T follicular helper cell (primary cell): ENCODE measurements around the gene SLC2A11.
"Not testable (repeated sequence)": the region's sequence is repeated elsewhere in the genome, so short reads cannot be mapped to it uniquely, and the experiment has no call there.

Source experiments
- DNase-seq: peaks from one replicate; pipeline ENCODE4 v3.0.0-alpha.2; 2020; ENCODE audit warnings: low read depth

Gene SLC2A11

DNA sequence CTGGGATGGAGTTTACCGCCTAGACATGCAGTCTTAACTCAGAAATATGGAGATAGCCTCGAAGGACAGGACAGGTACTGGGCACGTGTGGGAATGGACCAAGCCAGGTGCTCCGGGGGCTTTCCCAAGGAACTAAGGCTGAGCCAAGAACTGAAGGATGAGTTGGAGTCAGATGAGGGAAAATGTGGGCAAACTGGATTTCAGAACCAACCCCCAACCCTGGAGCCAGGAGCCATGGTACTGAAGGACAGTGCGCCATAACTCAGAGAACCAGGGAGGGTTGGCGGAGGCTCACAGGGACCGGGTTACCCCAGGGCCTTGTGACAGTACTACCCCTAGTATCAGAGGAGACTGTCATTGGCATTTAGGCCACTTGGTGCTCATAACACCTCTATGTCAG lies 34.1 kb downstream of the SLC2A11 start:
- DNase-seq: no peak

DNA sequence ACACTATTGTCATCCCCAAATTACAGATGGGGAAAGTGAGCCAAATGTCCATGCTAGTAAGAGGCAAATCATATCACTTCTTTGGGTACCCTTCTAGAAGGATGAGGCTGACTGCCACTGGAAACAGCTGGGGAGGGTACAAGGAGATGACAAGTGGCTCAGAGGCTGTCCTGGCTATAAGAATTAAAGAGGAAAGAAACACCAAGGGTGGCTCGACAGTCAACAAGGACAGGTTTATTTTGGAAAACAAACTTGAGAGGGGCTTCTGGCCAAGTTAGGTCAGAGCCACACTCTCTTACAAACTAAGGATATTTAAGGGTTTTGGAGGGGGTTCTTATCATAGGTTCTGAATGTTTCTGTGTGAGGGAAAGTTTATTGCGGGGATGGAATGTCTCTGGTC lies 34.5 kb downstream of the SLC2A11 start:
- DNase-seq: no peak

DNA sequence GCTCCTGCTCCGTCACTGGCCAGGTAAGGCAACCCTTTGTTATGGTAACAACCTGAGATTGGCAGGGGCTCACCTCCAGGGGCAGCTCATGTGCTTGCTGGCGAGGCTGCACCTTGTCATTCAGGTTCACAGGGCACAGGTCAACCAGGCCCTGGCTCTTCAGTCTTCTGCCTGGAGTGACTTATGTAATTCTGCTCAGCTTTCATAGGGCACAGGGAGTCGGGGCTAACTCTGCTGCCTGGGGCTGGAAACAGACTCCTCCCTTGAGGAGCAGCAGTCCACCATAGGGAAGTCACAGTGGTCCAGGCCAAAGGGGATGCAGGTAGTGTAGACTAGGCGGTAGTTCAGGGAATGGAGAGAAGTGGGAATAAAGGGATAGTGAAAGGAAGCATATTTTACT lies 35.0 kb downstream of the SLC2A11 start:
- DNase-seq: no peak

DNA sequence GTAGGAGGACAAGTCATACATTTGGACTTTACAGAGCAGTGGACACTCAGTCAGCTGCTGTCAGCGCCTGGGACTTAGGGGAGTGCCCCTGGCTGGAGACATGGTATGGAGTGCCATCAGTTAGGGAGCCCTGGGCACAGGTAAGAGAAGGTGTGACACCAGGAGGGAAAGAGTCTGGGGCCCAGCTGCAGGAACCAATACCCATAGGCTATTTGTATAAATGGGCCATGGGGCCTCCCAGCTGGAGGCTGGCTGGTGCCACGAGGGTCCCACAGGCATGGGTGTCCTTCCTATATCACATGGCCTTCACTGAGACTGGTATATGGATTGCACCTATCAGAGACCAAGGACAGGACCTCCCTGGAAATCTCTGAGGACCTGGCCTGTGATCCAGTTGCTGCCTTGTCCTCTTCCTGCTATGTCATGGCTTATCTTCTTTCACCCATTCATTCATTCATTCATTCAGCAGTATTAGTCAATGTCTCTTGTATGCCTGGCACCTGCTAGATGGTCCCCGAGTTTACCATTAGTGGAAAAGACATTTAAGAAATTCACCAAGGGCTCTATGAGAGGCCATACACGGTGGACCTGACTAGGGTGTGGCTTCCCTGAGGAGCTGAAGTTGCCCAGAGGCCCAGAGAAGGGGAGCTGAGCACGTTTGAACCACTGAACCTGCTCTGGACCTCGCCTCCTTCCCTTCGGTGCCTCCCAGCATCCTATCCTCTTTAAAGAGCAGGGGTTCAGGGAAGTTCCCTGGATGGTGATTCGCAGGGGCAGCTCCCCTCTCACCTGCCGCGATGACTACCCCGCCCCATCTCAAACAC lies 35.7 kb downstream of the SLC2A11 start:
- no peak for DNase-seq

DNA sequence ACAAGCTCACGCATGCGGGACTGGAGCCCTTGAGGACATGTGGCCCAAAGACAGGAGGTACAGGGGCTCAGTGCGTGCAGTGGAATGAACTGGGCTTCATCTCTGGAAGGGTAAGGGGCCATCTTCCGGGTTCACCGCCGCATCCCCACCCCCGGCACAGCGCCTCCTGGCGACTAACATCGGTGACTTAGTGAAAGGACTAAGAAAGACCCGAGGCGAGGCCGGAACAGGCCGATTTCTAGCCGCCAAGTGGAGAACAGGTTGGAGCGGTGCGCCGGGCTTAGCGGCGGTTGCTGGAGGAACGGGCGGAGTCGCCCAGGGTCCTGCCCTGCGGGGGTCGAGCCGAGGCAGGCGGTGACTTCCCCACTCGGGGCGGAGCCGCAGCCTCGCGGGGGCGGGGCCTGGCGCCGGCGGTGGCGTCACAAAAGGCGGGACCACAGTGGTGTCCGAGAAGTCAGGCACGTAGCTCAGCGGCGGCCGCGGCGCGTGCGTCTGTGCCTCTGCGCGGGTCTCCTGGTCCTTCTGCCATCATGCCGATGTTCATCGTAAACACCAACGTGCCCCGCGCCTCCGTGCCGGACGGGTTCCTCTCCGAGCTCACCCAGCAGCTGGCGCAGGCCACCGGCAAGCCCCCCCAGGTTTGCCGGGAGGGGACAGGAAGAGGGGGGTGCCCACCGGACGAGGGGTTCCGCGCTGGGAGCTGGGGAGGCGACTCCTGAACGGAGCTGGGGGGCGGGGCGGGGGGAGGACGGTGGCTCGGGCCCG lies 36.5 kb downstream of the SLC2A11 start, which contains the start of gene MIF:
MIF (plus strand) TSS at position 439 of the 765 bp plus-strand sequence; CDS start at position 531, 92 bp downstream.
- DNase-seq: peak; percentile 87

DNA sequence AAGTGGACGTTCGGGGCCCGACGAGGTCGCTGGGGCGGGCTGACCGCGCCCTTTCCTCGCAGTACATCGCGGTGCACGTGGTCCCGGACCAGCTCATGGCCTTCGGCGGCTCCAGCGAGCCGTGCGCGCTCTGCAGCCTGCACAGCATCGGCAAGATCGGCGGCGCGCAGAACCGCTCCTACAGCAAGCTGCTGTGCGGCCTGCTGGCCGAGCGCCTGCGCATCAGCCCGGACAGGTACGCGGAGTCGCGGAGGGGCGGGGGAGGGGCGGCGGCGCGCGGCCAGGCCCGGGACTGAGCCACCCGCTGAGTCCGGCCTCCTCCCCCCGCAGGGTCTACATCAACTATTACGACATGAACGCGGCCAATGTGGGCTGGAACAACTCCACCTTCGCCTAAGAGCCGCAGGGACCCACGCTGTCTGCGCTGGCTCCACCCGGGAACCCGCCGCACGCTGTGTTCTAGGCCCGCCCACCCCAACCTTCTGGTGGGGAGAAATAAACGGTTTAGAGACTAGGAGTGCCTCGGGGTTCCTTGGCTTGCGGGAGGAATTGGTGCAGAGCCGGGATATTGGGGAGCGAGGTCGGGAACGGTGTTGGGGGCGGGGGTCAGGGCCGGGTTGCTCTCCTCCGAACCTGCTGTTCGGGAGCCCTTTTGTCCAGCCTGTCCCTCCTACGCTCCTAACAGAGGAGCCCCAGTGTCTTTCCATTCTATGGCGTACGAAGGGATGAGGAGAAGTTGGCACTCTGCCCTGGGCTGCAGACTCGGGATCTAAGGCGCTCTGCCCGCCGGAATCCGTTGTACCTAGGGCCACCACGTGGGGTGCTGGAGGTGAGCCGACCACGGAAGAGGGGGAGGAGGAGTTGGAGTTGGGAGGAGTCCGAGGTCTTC lies 37.3 kb downstream of the SLC2A11 start:
- peak; percentile 30 for DNase-seq

DNA sequence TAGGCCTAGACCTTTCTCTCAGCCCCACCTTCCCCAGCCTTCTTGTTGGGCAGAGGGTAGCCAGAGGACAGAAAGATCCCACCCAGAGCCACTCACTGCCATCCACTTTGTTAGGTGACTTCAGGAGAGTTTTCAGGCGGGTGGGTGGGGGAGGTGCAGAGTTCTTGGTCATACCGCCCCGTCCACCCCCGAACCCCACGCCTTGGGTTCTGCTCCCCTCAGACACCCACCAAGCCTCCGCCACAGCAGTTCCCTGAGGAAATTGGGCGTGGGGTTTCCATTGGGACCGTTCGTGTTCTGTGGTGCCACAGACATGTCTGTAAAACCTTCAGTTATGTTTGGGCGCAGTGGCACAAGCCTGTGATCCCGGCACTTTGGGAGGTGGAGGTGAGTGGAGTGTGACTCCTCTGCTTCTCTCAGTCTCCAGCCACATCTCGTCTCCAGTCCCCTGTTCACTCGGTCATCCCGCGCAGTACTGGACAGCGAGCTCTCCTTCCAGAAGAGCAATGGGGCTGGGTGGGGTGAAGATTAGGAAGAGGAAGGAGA lies 38.0 kb downstream of the SLC2A11 start:
- no peak for DNase-seq

DNA sequence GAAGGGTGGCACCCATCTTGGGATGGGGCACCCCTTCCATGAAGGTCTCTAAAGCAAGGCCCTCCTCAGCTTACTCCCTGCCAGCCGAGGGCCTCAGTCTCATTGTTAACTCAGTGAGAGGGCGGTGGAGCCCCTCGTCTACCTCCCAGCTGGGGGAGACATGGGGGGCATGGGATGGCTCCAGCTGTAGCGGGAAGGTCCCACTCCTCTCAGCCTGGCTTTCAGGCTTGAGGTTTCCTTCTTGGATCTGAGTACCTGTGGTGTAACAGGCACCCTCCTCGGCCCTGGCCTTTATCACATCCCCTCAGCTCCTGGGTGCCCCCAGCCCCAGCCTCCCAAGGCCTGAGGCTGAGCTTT lies 38.5 kb downstream of the SLC2A11 start:
- no peak for DNase-seq

DNA sequence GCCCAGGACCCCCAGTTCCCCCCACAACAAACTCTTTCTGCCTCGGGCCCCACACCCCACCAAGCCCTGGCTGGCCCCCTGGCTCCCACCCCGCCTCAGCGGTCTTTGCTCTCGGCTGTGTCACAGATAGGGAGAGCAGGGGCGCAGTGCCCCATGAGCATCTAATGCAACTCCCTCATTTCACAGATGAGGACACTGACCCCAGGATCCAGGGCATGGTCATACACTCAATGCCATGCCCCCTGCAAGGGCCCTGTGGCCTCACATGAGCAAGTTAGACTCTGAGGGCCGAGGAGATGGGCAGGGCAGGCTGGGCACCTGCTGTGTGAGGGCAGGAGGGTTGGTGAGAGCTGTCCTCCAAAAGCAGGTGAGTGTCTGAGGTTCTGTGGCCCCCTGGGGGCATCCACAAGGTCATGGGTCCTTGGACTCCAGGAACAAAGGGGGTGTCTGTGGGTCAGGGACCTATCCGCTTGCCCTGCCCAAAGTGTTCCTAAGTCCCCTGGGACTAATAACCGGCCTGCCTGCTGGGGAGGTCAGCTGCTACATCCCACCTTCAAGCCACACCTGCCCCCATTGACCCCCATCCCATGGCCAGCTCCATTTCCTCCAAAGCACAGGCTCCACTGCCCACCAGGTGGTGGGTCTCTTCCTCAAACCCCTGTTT lies 39.0 kb downstream of the SLC2A11 start:
- DNase-seq: no peak

DNA sequence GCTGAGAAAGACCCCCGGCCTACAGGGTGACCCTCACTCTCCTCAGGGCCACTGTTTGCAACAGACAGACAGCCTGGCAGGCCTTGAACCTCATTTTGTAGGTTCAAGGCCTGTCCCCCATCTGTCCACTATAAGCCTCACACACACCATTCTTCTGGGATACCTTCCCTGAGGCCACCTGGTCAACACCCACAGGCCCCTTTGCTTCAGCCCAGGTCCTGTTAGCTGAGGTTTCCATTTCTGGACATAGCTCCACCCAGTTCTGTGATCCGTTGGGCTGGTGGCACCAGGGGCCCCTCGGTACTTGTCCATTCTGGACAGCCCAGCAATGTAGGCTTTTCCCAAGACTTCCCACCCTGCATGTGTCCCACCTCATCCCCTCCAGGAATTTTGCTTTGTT lies 39.6 kb downstream of the SLC2A11 start:
- DNase-seq: no peak

DNA sequence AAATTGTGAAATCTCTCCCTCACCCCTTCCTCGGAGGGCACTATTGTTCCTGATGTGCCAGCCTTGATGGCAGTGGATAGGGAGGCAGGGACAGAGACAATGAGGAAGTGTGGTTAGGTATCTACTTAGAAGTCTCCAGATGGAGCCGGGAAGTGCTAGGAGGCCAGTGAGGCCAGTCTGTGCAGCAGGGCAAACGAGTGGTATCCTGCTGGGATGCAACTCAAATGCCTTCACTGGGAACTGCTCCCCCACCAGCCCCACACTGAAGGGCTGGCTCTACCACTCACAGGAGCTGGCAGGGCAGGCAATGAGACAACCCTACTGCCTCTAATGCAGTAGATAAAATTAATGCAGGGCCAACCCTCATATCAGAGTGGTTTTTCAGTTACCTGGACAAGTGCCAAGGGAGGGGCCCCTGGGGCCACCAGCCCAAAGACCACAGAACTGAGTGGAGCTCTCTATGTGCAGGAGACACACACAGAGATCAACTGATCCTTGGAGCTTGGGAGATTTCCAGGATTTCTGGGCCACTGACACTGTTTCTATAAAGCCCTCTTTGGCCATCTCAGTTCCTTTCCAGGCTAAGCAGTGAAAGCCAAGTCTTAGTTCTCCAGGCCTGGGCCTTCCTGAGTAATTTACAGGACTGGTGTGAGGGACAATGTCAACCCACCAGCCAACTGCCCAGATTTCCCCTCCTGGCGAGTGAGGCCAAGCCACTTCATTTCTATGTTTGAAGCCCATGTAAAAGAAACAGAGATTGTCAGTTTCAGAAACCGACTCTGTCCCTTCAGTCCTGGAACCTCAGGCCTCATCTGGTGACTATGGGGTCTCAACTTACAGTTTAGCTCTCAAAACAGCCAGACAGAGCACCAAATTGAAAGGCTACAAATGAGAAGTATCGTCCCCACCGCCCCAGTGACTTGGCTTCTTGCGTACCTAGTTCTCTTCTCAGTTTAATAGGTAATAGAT lies 40.6 kb downstream of the SLC2A11 start:
- no peak for DNase-seq

DNA sequence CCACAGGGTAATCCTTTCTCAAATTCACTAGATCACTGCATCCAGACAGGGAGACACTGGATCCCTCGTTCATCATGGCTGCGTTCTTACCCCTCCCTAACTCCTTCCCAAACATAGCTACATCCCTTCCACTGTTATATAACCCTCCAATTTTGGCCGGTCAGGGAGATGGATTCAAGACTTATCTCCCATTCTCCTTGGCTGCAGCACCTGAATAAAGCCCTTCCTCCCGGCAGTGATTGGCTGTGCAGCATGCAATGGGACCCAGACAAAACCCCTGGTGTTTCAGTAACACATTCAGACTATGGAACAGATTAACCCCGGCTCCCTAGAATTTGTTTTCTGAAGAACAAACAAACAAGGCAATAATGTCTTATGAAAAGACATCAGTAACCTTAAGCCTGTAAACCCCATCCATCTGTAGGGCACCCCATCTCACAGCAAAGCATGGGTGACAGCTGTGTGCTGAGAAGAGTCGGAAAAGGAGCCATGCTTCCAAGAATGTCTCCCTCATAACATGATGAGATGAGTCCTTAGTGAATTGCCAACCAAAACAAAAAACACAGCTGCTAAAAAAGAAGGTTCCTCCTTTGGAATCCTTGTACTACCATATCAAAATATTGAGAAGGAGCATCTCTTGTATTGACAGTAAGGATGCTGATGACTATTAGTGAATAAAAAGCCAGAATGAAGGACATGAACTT lies 41.5 kb downstream of the SLC2A11 start:
- no peak for DNase-seq

DNA sequence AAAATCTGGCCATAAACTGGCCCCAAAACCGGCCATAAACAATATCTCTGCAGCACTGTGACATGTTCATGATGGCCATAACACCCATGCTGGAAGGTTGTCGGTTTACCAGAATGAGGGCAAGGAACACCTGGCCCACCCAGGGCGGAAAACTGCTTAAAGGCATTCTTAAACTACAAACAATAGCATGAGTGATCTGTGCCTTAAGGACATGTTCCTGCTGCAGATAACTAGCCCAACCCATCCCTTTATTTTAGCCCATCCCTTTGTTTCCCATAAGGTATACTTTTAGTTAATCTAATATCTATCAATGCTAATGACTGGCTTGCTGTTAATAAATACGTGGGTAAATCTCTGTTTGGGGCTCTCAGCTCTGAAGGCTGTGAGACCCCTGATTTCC lies 42.6 kb downstream of the SLC2A11 start:
- not testable (repeated sequence) for DNase-seq

DNA sequence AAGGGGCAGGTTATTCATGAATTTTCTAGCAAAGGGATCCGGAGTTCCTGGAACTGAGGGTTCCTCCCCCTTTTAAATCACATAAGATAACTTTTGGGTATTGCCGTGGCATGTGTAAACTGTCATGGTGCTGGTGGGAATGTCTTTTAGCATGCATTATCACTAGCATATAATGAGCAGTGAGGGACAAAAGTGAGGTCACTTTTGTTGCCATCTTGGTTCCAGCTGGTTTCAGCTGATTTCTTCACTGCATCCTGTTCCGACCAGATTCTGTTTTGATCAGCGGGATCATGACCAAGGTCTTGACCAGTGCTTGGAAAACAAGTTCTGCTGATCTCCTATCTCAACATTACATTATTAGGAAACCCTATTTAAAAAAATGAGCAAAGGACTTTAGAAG lies 43.9 kb downstream of the SLC2A11 start:
- DNase-seq: no peak

DNA sequence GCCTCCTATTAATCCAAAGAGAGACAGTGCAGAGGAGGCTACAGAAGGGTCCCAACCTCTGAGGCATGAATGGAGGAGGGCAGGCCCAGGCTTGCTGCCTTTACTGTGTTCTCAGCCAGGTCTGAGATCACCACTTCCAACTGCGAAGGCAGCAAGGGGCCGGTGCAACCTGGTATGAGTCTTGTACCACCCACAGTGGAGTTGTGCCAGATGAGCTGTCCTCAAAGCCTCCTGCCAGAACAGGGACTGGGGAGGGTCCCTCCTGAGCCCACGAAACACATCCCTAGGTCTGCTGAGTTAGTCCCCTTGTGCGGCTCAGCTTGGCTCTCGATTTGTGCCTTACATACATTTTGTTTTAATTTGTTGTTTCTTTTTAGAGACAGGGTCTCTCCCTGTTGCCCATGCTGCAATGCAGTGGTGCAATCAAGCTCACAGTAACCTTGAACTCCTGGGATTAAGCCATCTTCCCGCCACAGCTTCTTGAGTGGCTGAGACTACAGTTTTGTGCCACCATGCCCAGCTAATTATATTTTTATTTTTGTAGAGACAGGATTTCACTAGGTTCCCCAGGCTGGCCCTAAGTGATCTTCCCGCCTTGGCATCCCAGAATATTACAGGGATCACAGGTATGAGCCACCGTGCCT lies 45.8 kb downstream of the SLC2A11 start:
- no peak for DNase-seq

DNA sequence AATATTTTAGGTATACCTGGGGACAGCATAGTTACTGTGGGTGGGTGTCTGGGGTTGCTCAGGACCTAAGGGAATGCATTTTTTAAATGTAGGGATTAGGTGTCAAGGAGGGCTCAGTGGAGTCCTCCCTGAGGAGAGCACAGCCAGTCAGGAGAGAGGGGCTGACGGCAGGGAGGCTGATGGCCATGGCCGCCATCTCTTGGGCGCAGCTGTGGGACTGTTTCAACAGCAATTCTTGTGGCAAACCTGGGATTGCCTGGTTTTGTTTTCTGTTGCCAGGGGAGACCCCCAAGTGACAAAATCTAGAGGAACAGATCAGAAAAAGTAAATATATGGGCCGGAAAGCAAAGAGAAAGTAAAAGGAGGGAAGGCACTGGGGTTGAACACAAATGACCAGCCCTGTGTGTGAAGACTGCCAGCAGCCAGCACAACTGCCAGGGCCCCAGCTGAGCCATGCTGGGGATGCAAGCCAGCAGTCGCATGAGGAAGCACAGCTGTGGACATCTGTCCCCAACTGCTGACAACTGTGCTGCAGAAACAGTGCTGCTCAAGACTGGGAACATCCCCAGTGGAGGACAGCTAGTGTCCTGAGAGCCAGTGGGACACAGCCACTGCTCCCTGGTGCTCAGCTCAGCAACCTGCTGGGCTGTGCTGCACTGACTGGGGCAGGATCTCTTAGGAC lies 47.0 kb downstream of the SLC2A11 start:
- DNase-seq: no peak

DNA sequence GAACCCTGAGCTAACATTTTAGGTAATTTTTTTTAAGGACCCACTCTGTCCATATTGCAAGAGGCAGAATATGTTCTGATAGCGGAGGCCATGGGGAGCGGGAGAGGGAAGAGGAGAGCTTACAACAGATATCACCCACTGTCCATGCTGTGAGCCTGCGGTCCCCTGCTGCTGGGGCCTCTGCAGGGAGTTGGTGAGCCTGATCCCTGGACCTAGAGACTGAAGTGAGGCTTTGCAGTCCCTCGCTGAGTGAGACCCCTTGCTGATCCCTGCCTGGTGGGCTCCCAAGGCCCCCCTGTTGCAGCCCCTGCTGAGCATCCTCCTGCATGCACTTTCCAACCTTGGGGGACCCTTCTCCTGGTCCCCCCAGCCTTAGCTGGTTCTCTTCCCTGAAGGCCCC lies 49.0 kb downstream of the SLC2A11 start:
- no peak for DNase-seq

DNA sequence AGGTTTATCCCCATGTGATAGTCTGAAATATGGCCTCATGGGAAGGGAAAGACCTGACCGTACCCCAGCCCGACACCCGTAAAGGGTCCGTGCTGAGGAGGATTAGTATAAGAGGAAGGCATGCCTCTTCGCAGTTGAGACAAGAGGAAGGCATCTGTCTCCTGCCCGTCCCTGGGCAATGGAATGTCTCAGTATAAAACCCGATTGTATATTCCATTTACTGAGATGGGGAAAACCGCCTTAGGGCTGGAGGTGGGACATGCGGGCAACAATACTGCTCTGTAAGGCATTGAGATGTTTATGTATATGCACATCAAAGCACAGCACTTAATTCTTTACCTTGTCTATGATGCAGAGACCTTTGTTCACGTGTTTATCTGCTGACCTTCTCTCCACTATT lies 49.7 kb downstream of the SLC2A11 start:
- not testable (repeated sequence) for DNase-seq
